Activated T-helper 1 cell treated with Interleukin-2 at 50 U/mL for 16 hours (primary cell): ENCODE data around the gene KIAA1549.
"Not testable (repeated sequence)": the region's sequence is repeated elsewhere in the genome, so short reads cannot be mapped to it uniquely, and the experiment has no call there.

Experiments
- DNase-seq: peaks from one replicate; pipeline ENCODE4 v3.0.0-alpha.2; 2020; ENCODE audit warnings: low read depth

Gene KIAA1549

DNA sequence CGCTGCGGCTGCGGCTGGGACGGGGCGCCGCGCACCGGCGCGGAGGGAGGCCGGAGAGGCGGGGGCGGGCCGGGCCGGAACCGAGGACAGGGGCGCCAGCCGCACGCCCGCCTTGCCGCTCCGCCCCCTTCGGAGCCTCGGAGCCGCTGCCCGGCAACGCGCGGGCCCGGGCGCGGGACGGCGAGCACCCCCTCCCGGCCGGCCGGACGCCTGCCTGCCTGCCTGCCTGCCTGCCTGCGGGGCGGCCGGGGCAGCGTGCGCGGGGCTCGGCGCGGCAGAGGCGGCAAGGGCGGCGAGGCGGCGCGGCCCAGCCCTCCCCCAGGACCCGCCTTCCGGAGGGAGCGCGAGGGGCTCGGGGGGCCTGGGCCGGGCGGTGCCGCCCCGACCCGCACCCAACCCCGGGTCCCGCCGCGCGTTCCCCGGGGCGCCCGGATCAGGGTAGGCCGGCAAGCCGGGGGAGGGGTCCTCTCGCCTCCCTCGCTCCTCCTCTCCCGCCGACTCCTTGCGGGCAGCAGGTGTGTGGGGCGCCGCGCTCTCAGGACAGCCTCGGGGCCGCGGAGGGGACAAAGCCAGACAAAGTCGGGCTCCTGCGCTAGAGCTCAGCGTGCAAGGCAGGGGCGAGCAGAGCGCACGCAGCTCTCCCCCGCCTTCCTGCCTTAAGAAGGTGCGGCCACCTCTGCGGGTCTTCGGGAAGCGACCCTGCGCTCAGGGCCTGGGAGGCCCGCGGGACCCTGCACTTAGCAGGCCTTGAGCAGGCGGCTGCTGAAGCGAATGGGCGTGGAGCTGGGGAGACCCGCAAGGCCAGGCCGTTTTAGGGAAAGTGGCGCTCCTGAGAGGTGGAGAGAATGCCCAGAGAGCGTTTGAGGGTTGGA lies at the start of gene KIAA1549:
Gene KIAA1549, minus strand, starts transcription at position 58 of the 872 bp plus-strand sequence. CDS start 120 bp downstream, outside the sequence.
- DNase-seq = peak; percentile 35

DNA sequence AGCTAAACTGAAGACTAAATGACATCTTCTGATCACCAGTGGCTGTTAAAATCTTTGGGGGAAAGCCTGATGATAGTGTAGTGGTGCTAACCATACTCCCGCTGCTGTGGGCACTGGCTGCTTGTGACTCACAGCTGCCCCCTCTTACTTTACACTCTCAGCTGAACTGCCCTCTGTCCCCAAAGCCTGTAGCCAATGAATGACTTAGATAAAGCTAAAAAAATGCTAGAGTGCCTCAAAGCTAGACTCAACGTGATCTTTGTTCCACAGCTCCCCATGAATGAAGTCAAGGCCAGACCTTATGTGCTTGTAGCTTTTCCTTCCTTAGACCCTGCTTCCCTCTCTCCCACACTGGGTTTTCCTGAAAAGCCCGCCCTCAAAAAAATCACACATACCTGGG lies 48.2 kb upstream of the KIAA1549 start:
- no peak for DNase-seq

DNA sequence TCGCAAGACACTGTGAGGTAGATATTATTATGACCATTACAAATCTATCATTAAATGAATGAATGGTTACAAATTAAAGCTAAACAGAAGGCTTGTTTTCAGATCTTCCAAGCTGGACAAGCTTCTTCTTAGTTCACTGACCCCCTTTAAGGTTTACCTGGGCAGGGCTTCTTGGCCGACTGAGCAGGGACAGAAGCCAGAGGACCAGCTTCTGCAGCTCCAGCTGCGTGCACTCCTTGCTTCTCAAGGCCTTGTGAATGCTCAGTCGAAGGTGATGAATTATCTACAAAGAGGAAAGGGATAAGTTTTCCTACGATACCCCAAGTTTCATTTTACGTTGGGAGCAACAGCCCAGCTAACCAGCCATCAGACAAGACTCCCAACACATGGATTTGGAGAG lies 45.4 kb upstream of the KIAA1549 start:
- DNase-seq = no peak

DNA sequence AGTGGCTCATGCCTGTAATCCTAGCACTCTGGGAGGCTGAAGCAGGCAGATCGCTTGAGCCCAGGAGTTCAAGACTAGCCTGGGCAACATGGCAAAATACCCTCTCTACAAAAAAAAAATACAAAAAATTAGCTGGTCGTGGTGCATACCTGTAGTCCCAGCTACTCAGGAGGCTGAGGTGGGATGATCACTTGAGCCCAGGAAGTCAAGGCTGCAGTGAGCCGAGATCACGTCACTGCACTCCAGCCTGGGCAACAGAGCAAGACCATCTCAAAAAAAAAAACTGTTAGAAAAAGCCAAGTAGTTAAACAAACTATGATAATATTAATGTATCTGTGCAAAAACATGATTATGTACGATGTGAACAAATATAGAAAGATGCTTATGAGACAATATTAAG lies 44.7 kb upstream of the KIAA1549 start:
- not testable (repeated sequence) for DNase-seq

DNA sequence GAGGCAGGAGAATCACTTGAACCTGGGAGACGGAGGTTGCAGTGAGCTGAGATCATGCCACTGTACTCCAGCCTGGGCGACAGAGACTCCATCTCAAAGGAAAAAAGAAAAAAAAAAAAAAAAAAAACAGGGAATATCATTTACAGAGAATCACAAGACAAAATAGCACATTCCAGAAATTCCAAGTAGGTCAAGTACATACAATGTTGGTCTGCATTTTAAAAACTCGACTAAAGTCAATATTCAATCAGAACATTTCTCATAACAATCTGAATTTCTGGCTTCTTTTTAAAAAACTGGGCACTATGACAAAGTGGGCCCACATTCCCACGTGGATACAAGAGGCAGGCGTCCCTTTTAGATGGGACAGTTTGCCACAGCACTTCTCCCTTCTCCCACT lies 41.9 kb upstream of the KIAA1549 start:
- no peak for DNase-seq

DNA sequence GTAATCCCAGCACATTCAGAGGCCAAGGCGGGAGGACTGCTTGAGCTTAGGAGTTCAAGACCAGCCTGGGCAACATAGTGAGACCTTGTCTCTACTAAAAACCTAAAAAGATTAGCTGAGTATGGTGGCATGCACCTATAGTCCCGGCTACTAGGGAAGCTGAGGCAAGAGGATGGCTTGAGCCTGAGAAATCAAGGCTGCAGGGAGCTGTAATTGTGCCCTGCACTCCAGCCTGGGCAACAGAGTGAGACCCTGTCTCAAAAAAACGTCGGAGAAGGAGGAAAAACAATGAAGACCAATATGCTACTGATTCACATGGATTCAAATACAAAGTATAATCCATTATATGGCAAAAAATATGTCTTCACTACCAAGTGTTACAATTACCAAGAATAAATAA lies 41.1 kb upstream of the KIAA1549 start:
- no peak for DNase-seq

DNA sequence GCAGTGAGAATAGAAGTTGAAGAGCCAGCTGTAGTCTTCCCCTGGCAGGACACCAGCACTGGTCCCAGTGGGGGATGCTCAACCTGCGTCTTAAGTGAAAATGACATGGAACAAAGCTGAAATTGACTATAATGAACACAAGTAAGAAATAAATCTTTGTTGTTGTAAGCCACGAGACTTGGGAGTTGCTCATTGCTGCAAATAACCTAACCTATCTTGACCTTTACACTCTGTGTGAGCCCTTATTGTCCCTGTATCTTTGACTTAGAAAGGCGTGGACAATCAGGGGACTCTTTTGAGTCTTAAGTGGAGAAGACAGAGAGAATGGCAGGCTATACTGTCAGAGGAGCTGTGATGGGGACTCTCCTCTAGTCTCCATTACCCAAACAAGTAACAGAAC lies 37.7 kb upstream of the KIAA1549 start:
- DNase-seq = no peak

DNA sequence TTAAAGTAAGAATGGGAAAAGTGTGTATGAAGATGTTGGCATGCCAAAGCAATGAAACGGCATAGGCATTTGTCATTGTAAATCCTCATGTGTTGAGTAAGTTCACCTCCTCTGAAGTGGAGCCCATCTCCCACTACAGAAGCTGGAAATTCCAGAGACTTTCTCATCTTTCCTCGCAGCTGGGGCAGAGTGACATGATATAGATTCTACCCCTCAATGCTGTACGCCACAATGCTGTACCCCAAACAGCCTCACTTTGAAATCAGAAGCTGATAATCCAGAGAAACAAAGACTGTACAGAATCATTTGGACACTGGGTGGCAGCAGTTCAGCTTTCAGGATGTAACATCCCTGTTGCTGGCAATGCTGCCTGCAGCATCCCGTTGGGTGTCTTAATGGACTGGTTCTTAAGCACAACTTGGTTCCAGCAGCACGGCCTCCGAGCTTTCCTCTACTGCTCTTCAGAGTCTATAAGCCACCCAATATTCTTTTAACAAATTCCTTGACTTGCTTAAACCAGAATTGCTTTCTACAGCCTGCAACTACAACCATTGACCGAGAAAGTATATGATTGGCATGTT lies 35.8 kb upstream of the KIAA1549 start:
- peak; percentile 30 for DNase-seq

DNA sequence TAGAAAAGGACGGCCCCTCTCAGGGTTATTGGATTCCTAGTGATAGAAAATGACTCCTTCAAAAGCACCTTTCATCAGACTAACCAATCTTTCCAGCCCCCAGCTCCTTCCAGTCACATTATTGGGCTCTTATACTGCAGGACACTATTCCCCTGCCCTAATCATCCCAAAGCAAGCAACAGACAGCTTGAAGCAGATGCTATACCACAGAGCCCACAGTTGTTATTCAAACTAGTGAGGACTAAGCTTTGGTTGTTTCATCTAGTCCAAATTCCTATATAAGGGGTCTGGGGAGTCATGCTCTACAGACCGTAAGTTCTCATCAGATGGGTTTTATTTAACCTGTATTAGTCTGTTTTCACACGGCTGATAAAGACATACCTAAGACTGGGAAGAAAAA lies 30.2 kb upstream of the KIAA1549 start:
- no peak for DNase-seq

DNA sequence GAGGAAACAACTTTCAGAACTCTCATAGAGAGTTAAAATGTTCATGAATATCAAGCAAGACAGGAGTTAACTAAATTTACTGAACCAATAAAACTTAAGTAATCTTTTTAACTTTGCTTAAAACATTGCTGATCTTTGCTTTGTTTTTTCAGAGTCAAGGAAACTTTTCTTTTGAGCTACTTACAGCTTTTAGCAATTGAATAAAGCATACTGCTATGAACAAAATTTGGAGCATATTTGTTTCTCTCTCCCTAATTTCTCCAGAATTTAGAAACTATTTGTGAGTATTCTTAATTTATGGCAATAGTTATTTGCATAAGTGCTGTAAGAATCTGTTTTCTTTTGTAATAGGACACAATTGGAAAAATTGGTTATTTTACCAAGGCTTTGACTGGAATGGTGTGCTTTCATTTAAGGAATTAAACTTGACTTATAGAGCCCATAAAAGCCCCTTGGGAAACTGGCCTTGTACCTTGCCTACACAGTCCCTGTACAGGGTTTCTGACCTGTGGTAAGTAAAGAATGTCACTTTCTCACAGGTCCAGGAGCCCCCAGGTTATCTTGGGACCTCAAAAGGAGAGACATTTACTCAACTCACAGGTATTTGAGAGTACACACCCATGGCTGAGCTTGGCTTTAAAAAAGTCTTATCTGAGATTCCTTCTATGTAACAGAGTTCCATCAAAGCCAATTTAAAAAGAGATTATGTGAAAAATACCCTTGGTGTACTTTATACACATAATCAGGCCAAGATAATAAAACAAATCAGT lies 23.3 kb upstream of the KIAA1549 start:
- no peak for DNase-seq

DNA sequence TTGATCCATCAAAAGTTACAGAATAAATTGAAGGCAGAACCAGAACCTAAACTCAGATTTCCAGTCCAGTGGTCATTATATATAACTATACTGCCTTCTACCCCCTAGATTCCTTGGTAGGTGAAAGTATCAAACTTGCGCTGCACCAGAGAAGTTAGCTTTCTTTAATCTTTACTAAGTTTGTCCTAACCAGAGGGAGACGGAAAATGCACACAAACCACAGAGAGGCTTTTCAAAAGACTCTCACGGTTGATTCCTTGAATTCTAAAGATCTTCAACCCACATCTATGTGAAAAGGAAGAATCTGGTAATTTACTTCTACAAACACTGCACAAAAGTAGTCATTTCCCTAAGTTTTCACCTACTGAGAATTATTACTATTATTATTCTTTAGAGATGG lies 18.2 kb upstream of the KIAA1549 start:
- DNase-seq = no peak

DNA sequence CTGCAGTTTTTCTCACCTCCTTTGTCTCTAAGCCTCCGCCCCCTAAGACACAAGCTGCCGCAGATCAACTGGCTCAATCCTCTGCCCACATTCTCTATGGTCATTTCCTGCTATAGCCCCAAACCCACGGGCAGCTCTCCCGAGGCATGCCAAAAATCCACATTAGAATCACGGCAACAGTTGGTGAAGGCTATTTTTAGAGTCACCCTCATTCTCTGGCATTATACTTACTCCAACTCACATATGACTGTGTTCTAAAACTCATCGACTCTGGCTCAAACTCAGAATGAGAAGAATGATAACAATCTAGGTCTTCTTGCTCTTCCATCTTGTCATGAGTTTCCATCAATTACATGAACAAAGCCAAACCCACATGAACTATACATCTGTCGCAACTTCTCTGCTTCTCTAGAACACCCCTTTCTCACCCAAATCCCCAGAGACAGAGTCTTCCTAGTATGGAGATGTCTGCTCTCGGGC lies 10.9 kb upstream of the KIAA1549 start:
- no peak for DNase-seq

DNA sequence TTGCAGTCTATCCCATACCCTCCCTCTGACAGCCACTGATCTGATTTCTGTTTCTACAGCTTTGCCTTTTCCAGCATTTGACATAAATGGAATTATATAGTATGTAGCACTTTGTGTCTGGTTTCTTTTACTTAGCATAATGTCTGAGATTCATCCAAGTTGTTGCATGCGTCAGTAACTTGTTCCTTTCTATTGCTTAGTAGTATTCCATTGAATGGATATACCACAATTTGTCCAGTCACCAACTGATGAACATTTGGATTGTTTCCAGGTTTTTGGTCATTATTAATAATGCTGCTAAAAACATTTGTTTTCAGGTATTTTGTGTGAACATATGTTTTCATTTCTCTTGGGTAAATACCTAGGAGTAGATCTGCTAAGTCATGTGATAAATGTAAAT lies 6.5 kb upstream of the KIAA1549 start:
- DNase-seq = no peak

DNA sequence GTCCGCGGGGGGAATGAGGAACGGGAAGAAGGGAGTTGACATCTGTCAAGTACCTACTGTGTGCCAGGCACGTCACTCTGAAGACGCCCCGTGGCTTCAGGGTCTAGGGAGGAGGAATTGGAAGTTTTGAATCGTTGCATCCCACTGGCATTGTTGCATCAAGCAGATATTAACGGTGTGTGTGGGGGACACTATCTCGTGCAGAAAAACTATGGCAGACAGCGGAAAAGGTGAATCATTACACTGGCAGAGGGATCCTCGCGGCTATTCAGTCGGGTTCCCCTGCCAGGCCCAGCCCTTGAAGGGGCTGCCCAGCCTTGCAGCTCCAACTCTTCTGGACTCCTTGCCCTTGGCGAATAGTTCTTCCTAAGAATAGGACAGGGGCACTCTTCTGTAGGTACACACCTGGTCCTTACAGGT lies 1.0 kb upstream of the KIAA1549 start:
- DNase-seq = no peak

DNA sequence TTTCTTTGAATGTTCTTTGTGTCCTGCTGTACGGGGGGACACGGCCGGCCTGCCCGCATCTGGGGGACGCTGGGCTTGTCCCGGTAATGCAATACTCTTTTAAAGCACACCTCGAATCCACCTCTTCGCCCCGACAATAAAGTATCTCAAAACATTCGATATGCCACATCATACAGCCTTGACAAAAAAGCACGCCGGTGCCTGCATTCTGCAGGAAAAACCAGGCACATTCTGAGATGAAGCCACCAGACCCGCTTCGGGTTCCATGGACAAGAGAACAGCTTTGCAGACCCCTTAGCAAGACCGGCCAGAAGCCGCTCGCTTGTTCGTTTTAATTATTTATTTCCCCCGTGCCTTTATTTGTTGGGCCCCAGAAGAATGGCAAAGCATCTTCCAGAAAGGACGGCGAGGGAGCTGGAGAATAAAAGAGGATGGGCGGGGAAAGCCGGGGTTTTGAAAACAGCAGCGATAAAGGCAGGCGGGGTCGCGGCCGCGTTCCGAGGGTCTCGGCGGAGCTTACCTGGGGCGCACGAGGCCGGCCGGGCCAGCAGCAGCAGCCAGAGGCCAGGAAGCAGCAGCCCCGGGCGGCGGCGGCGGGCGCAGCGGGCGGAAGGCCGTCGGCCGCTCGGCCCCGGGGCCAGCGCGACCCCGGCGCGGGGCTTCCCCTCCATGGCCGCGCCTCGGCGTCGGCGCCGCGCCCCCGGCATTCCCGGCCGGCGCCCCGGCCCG lies 462 bp downstream of the KIAA1549 start:
- no peak for DNase-seq

DNA sequence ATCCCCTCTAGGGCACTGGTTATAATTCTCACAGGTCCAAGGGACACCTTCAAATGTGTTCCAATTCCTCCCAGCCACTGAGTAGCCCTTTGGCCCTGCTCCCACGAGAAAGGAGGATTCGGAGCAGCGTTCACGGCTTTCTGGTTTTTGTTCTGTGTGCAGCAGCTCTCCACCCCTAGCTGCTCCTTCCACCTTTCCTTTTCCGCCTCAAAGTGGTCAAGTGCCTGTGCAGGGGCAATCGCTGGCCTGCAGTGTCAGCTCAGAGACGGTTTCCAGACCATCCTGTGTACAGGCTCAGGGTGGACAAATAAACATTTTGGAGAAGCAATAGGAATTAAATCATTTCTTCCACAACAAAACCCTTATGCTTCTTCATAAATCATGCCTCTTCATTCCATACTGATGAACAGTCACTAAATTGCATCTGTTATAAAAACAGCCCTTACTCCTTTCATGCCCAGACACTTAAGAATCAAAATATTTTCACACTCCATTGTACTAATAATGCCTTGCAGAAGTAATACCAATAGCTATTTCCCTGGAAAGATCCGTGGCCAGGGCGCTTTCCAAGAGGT lies 1.1 kb downstream of the KIAA1549 start:
- DNase-seq = no peak

DNA sequence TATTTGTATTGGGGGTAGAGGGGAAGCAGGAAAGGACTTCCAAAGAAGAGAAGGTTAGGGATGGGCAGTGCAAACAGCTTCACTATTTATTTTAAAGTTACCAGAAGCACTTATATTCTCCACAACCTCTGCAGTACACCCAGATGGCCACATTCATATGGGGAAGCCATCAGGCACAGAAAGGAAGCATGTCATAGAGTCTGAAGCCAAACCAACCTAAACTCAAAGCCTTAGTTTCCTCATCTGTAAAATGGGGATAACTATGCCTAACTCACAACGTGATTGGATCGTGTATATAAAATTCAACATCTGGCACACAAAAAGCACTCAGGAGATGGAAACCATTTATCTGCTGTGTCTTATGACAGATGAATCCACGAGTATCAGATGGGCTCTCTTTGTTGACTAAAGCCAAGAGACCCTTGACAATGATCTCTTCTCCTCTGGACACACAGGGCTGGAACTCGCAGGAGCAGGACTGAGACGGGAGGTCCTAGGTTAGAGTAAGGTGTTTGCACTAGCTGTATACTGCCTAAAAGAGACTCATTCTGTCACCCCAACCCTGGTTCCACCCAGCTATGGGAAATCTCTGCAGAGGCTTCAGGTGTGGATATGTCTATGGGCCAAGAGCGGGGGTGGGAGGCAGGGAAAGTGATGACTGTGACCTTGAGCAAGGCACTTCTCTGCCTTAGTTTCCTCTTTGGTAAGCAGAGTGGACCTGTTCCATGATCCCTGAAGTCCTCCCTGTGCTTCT lies 1.8 kb downstream of the KIAA1549 start:
- no peak for DNase-seq

DNA sequence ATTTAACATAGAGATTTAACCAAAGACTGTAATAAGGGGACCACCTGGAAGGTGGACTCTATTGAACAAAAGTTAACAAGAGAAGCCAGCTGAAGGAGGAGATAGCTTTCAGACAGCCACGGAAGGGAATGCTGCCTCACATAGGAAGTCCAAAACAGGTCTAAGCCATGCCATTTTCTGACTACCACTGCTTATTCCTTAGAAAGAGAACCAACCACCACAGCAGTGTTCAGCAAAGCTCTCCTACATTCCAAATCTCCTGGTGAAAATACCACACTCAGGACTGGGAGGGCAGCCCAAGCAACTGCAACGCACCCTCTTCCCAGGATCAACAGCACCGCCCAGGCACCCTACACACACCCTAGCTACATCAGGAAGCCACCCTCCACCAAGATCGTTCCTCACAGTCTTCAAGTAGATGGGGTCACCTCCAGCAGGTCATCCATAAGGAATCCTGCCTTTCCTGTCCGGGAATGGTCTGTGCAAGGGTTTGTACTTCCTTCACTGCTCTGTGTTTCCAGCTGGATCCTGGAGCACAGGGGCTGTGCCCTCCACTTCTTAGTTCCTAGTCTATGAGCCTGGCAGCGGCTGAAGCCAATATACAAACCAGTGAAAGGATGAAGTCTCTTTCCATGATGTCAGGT lies 2.5 kb downstream of the KIAA1549 start:
- DNase-seq = no peak

DNA sequence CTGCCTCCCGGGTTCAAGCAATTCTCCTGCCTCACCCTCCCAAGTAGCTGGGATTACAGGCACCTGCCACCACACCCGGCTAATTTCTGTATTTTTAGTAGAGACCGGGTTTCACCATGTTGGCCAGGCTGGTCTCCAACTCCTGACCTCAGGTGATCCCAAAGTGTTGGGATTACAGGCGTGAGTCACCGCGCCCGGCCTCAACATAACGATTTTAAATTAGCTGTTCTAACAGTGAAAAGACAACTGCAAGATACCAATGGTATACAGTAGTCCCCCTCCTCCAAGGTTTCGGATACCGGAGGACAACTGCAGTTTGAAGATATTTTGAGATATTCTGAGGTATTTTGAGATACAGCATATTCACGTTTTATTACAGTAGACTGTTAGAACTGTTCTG lies 5.0 kb downstream of the KIAA1549 start:
- not testable (repeated sequence) for DNase-seq

DNA sequence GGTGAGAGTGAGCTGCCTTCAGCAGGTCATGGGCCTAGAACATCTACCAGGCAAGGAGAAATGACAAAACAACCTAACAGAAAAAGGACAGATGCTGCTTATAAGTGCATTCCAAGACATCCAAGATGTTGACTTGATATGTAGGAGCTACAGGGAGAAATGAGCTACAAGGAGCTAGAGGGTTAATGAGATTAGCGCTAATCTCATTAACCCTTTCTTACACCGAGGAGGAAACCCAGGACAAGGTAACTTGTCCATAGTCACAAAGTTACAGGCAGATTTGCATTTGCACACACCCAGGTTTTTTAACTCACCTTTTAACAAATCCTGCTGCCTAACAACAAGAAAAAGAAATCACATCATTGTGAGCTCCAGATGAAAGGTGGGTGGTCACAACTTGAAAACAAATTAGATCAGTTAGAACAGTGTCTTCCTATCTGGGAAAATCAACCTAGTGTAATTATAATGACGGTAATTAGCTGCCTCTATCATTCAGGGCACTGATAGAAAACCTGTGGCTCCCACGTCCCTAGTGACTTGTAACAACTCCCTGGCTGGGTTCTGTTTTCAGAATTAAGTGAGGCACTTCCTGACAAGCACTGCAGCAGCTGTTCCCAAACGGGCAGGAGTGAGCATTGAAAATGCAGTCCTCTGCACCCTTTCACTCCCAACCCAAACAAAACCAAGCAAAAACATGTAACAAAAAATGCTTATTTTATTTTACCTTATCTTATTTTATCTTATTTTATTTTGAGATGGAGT lies 5.7 kb downstream of the KIAA1549 start:
- DNase-seq = no peak
